ENCODE results near the gene TMEM132D. TPM values are rescaled to one million over a fixed set of nuclear protein-coding genes. Genes with fewer than 3 reads are reported as not detected.

The TMEM132D gene
- polyA plus RNA-seq, 1 donor from 2014 or later: 1.3 TPM

DNA sequence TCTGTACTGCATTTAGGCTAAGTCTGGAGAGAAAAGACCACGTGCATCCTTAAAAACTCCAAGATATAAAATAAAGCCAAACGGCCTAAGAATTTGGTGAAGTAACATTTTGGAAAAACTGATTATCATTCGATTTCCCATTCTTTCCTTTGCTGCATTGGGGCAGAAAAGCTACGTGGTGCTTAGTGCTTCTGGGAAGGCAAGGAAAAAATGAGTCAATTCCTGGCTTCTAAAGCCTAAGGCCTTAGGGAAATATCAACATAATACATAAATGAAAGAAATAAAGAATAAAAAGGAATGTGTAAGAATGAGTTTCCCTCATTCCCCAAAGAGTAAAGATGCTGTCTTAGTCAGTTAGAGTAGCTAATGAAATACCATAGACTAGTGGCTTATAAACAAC is 530.1 kb downstream of the TMEM132D start:
- H3K9me3 ChIP-seq (ENCODE audit: low read length): no peaks in the 10 kb centered on the region
- no peak overlapping the region for H3K4me3 ChIP-seq (ENCODE audit: low read length)
- no peaks in the 10 kb centered on the region for H4K20me1 ChIP-seq (ENCODE audit: insufficient read depth)
- H3K9ac ChIP-seq (ENCODE audit: low read length): no peak overlapping the region
- H3K27ac ChIP-seq (ENCODE audit: low read length): no peak overlapping the region
- no peak overlapping the region for H3K4me2 ChIP-seq (ENCODE audit: low read length)
- no peaks in the 10 kb centered on the region for H3K36me3 ChIP-seq (ENCODE audit: insufficient read depth, low read length)
- H2AFZ ChIP-seq (ENCODE audit: low read depth, low read length): no peak overlapping the region
- H3K9me2 ChIP-seq (ENCODE audit: insufficient read depth, low read length): no peaks in the 10 kb centered on the region
- TF ChIP-seq TAF1 (IDR thresholded peaks at IDR 0.05; ENCODE audit: low read depth): no peak
- TF ChIP-seq EP300 (conservative IDR thresholded peaks at IDR 0.05; ENCODE audit: poor library complexity, severe bottlenecking): no peak
- no peak for TF ChIP-seq RAD21 (conservative IDR thresholded peaks at IDR 0.05)
- no peak for TF ChIP-seq SMC3 (conservative IDR thresholded peaks at IDR 0.05; ENCODE audit: poor library complexity)
- TF ChIP-seq, protein P1, sequence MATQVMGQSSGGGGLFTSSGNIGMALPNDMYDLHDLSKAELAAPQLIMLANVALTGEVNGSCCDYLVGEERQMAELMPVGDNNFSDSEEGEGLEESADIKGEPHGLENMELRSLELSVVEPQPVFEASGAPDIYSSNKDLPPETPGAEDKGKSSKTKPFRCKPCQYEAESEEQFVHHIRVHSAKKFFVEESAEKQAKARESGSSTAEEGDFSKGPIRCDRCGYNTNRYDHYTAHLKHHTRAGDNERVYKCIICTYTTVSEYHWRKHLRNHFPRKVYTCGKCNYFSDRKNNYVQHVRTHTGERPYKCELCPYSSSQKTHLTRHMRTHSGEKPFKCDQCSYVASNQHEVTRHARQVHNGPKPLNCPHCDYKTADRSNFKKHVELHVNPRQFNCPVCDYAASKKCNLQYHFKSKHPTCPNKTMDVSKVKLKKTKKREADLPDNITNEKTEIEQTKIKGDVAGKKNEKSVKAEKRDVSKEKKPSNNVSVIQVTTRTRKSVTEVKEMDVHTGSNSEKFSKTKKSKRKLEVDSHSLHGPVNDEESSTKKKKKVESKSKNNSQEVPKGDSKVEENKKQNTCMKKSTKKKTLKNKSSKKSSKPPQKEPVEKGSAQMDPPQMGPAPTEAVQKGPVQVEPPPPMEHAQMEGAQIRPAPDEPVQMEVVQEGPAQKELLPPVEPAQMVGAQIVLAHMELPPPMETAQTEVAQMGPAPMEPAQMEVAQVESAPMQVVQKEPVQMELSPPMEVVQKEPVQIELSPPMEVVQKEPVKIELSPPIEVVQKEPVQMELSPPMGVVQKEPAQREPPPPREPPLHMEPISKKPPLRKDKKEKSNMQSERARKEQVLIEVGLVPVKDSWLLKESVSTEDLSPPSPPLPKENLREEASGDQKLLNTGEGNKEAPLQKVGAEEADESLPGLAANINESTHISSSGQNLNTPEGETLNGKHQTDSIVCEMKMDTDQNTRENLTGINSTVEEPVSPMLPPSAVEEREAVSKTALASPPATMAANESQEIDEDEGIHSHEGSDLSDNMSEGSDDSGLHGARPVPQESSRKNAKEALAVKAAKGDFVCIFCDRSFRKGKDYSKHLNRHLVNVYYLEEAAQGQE (IDR thresholded peaks at IDR 0.05; ENCODE audit: borderline replicate concordance): no peak
- TF ChIP-seq, protein P2, sequence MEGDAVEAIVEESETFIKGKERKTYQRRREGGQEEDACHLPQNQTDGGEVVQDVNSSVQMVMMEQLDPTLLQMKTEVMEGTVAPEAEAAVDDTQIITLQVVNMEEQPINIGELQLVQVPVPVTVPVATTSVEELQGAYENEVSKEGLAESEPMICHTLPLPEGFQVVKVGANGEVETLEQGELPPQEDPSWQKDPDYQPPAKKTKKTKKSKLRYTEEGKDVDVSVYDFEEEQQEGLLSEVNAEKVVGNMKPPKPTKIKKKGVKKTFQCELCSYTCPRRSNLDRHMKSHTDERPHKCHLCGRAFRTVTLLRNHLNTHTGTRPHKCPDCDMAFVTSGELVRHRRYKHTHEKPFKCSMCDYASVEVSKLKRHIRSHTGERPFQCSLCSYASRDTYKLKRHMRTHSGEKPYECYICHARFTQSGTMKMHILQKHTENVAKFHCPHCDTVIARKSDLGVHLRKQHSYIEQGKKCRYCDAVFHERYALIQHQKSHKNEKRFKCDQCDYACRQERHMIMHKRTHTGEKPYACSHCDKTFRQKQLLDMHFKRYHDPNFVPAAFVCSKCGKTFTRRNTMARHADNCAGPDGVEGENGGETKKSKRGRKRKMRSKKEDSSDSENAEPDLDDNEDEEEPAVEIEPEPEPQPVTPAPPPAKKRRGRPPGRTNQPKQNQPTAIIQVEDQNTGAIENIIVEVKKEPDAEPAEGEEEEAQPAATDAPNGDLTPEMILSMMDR (IDR thresholded peaks at IDR 0.05; ENCODE audit: poor library complexity, severe bottlenecking): no peak
- no peak for TF ChIP-seq POLR2AphosphoS5 (IDR thresholded peaks at IDR 0.05)
- TF ChIP-seq EZH2 (IDR thresholded peaks at IDR 0.05; ENCODE audit: borderline replicate concordance, insufficient read depth, low read length, poor library complexity, severe bottlenecking): no peak
- no peak for TF ChIP-seq MXI1 (conservative IDR thresholded peaks at IDR 0.05; ENCODE audit: poor library complexity, severe bottlenecking)
- H3K27me3 ChIP-seq (ENCODE audit: insufficient read depth, low read depth, low read length): no peaks in the 10 kb centered on the region
- no peaks in the 10 kb centered on the region for H3K79me2 ChIP-seq (replicated peaks; ENCODE audit: insufficient read depth, low read length)
- peaks cover 4% of the 10 kb centered on the region for H3F3A ChIP-seq (ENCODE audit: insufficient read depth, low read length, poor library complexity, severe bottlenecking)

DNA sequence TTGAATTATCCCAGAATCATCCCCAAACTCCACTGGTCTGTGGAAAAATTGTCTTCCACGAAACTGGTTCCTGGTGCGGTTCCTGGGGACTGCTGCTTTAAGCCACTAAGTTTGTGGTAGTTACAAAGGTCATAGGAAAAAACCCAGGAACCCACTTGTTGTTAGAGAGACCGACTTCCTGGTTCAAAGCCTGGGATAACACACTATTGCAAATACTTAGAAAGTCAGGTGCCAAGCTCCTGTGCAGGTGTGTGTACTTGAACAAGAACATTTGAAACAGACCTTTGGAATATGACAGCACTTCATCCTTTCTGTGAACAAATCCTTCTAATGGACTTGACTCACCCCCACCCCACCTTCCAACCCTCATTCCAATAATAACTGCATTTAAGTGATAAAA is 530.9 kb downstream of the TMEM132D start:
- H3K4me3 ChIP-seq (ENCODE audit: low read length): no peak overlapping the region

More for the DNA sequence above, 530.9 kb downstream of the TMEM132D start:
- TF ChIP-seq POLR2AphosphoS5 (IDR thresholded peaks at IDR 0.05): no peak
- no peak for TF ChIP-seq MXI1 (conservative IDR thresholded peaks at IDR 0.05; ENCODE audit: poor library complexity, severe bottlenecking)
- TF ChIP-seq RAD21 (conservative IDR thresholded peaks at IDR 0.05): no peak
- no peak for TF ChIP-seq EZH2 (IDR thresholded peaks at IDR 0.05; ENCODE audit: borderline replicate concordance, insufficient read depth, low read length, poor library complexity, severe bottlenecking)
- no peak for TF ChIP-seq TAF1 (IDR thresholded peaks at IDR 0.05; ENCODE audit: low read depth)
- TF ChIP-seq, protein P2 (IDR thresholded peaks at IDR 0.05; ENCODE audit: poor library complexity, severe bottlenecking): no peak
- TF ChIP-seq SMC3 (conservative IDR thresholded peaks at IDR 0.05; ENCODE audit: poor library complexity): no peak
- TF ChIP-seq EP300 (conservative IDR thresholded peaks at IDR 0.05; ENCODE audit: poor library complexity, severe bottlenecking): no peak
- TF ChIP-seq, protein P1 (IDR thresholded peaks at IDR 0.05; ENCODE audit: borderline replicate concordance): no peak
- Histone ChIP-seq H3K9me3 (ENCODE audit: low read length) (no peaks in the 10 kb centered on the region), H3K9ac (ENCODE audit: low read length) (no peak overlapping the region), H3K9me2 (ENCODE audit: insufficient read depth, low read length) (no peaks in the 10 kb centered on the region), H3K4me2 (ENCODE audit: low read length) (no peak overlapping the region), H2AFZ (ENCODE audit: low read depth, low read length) (no peak overlapping the region), H3K27me3 (ENCODE audit: insufficient read depth, low read depth, low read length) (no peaks in the 10 kb centered on the region), H3F3A (ENCODE audit: insufficient read depth, low read length, poor library complexity, severe bottlenecking) (peaks cover 4% of the 10 kb centered on the region), H4K20me1 (ENCODE audit: insufficient read depth) (no peaks in the 10 kb centered on the region), H3K79me2 (replicated peaks; ENCODE audit: insufficient read depth, low read length) (no peaks in the 10 kb centered on the region), H3K27ac (ENCODE audit: low read length) (no peak overlapping the region), H3K36me3 (ENCODE audit: insufficient read depth, low read length) (no peaks in the 10 kb centered on the region)

Data from neural cell (in vitro differentiated cells).